ENCODE measurements around the gene CADPS. TPM values are rescaled to one million over a fixed set of nuclear protein-coding genes. Genes with fewer than 3 reads are reported as not detected.

The CADPS gene
- total RNA-seq, 2 donors from 2014 or later, result 11.7 to 20.8 TPM

- Mint-ChIP-seq H3K4me3 (no peak overlapping the region), H3K36me3 (ENCODE audit: low read depth) (no peaks in the 10 kb centered on the region), H3K9me3 (no peaks in the 10 kb centered on the region), H3K27ac (no peak overlapping the region), H3K27me3 (ENCODE audit: insufficient read depth) (no peaks in the 10 kb centered on the region), H3K4me1 (peaks cover 4% of the 10 kb centered on the region)
- 95 to 98% methylated on average over 4 of the region's 4 CpGs for WGBS, 2 experiments (ENCODE audit: insufficient coverage in 1 of 2, insufficient read length in 1 of 2)
- Histone ChIP-seq H3K27ac (ENCODE audit: low read depth, low read length) (no peak overlapping the region), H3K27me3 (ENCODE audit: control insufficient read depth, insufficient read depth, low read length, poor library complexity, severe bottlenecking) (no peaks in the 10 kb centered on the region), H3K36me3 (ENCODE audit: control insufficient read depth, insufficient read depth, low read length) (no peaks in the 10 kb centered on the region), H3K4me1 (ENCODE audit: control insufficient read depth, insufficient read depth, low read length) (no peaks in the 10 kb centered on the region), H3K9ac (ENCODE audit: extremely low read depth, low read length, poor library complexity, severe bottlenecking) (no peak overlapping the region), H3K9me3 (ENCODE audit: control insufficient read depth, low read length) (no peaks in the 10 kb centered on the region), H3K4me3 (ENCODE audit: low read length) (no peak overlapping the region)
- TF ChIP-seq CTCF (conservative IDR thresholded peaks at IDR 0.05), result no peak
- no peak for DNase-seq
Observed at GRCh38 chr3:62777674-62778073, 97.5 kb downstream of the CADPS start.

GRCh38 chr3:62777130-62777529 lies 98.1 kb downstream of the CADPS start:
- H3K9me3 Mint-ChIP-seq, result no peaks in the 10 kb centered on the region
- Histone ChIP-seq H3K9me3 (ENCODE audit: control insufficient read depth, low read length) (no peaks in the 10 kb centered on the region), H3K36me3 (ENCODE audit: control insufficient read depth, insufficient read depth, low read length) (no peaks in the 10 kb centered on the region), H3K27me3 (ENCODE audit: control insufficient read depth, insufficient read depth, low read length, poor library complexity, severe bottlenecking) (no peaks in the 10 kb centered on the region), H3K27ac (ENCODE audit: low read depth, low read length) (no peak overlapping the region), H3K4me3 (ENCODE audit: low read length) (no peak overlapping the region), H3K4me1 (ENCODE audit: control insufficient read depth, insufficient read depth, low read length) (no peaks in the 10 kb centered on the region), H3K9ac (ENCODE audit: extremely low read depth, low read length, poor library complexity, severe bottlenecking) (no peak overlapping the region)
- H3K4me1 Mint-ChIP-seq, result peaks cover 4% of the 10 kb centered on the region
- DNase-seq, result no peak
- 92 to 96% methylated on average over 3 of the region's 3 CpGs for WGBS, 2 experiments (ENCODE audit: insufficient coverage in 1 of 2, insufficient read length in 1 of 2)
- no peak overlapping the region for H3K4me3 Mint-ChIP-seq
- no peak overlapping the region for H3K27ac Mint-ChIP-seq
- TF ChIP-seq CTCF (conservative IDR thresholded peaks at IDR 0.05), result no peak
- H3K36me3 Mint-ChIP-seq (ENCODE audit: low read depth), result no peaks in the 10 kb centered on the region
- H3K27me3 Mint-ChIP-seq (ENCODE audit: insufficient read depth), result no peaks in the 10 kb centered on the region

GRCh38 chr3:62774221-62774620 lies 101.0 kb downstream of the CADPS start:
- Histone ChIP-seq H3K4me1 (ENCODE audit: control insufficient read depth, insufficient read depth, low read length) (no peaks in the 10 kb centered on the region), H3K9me3 (ENCODE audit: control insufficient read depth, low read length) (no peaks in the 10 kb centered on the region), H3K9ac (ENCODE audit: extremely low read depth, low read length, poor library complexity, severe bottlenecking) (no peak overlapping the region), H3K27me3 (ENCODE audit: control insufficient read depth, insufficient read depth, low read length, poor library complexity, severe bottlenecking) (no peaks in the 10 kb centered on the region), H3K4me3 (ENCODE audit: low read length) (no peak overlapping the region), H3K36me3 (ENCODE audit: control insufficient read depth, insufficient read depth, low read length) (no peaks in the 10 kb centered on the region), H3K27ac (ENCODE audit: low read depth, low read length) (no peak overlapping the region)
- 85 to 100% methylated on average over 2 of the region's 2 CpGs for WGBS, 2 experiments (ENCODE audit: insufficient coverage in 1 of 2, insufficient read length in 1 of 2)
- H3K9me3 Mint-ChIP-seq, result no peaks in the 10 kb centered on the region
- H3K27ac Mint-ChIP-seq, result no peak overlapping the region
- H3K4me1 Mint-ChIP-seq, result no peaks in the 10 kb centered on the region
- H3K4me3 Mint-ChIP-seq, result no peak overlapping the region
- no peak for DNase-seq
- no peak for TF ChIP-seq CTCF (conservative IDR thresholded peaks at IDR 0.05)
- H3K36me3 Mint-ChIP-seq (ENCODE audit: low read depth), result no peaks in the 10 kb centered on the region
- H3K27me3 Mint-ChIP-seq (ENCODE audit: insufficient read depth), result no peaks in the 10 kb centered on the region

Measured in endodermal cell (in vitro differentiated cells).